Fibroblast of pulmonary artery (primary cell): Measurements from ENCODE around the gene NUBPL.

ENCODE experiments used
- DNase-seq: peaks from one replicate; pipeline ENCODE4 v3.0.0-alpha.2; 2010; ENCODE audit warnings: low read depth
- H3K4me3 ChIP-seq: replicated peaks from 2 replicates; pipeline ENCODE4 v1.5.1; 2011; ENCODE audit warnings: low read depth, mild to moderate bottlenecking, control low read depth, low read length, moderate library complexity
- CTCF ChIP-seq: IDR thresholded peaks from 2 replicates; pipeline ENCODE4 v1.5.1; 2011; ENCODE audit warnings: mild to moderate bottlenecking, control low read depth, low read length, inconsistent platforms; ENCODE audit errors: missing control alignments

NUBPL gene

GRCh38 chr14:31895206-31895605, 334.0 kb downstream of the NUBPL start:
- no peak overlapping the region for H3K4me3 ChIP-seq
- peak; percentile 74 for DNase-seq

GRCh38 chr14:31895646-31896045, 334.4 kb downstream of the NUBPL start:
- H3K4me3 ChIP-seq, result no peak overlapping the region
- peak; percentile 21 for DNase-seq
- TF ChIP-seq CTCF, result no peak

More at GRCh38 chr14:31895206-31895605, 334.0 kb downstream of the NUBPL start:
- no peak for TF ChIP-seq CTCF

- H3K4me3 ChIP-seq, result no peak overlapping the region
- no peak for TF ChIP-seq CTCF
- peak; percentile 45 for DNase-seq
Observed at GRCh38 chr14:31897581-31898186, 336.5 kb downstream of the NUBPL start.

GRCh38 chr14:31898838-31899528, 337.8 kb downstream of the NUBPL start:
- no peak overlapping the region for H3K4me3 ChIP-seq
- no peak for DNase-seq

GRCh38 chr14:31902002-31902401, 340.8 kb downstream of the NUBPL start:
- TF ChIP-seq CTCF, result no peak
- no peak overlapping the region for H3K4me3 ChIP-seq
- DNase-seq, result no peak

More at GRCh38 chr14:31898838-31899528, 337.8 kb downstream of the NUBPL start:
- no peak for TF ChIP-seq CTCF

- no peak for TF ChIP-seq CTCF
- DNase-seq, result no peak
- H3K4me3 ChIP-seq, result no peak overlapping the region
Observed at GRCh38 chr14:31902945-31903646, 341.9 kb downstream of the NUBPL start.
